Ovary (tissue), 3 donors: Measurements from ENCODE around the gene PLEK.

Experiments
- CTCF ChIP-seq, 3 donors: fragments of 450-650 bp in 2 of 3; fragments of 200-600 bp in 1 of 3; IDR thresholded peaks; one replicate each; pipeline versions ENCODE4 v1.5.1 to v1.8.0; 2016 to 2022; ENCODE audit warnings: antibody characterized with exemption in 3 of 3, mild to moderate bottlenecking in 1 of 3
- EP300 ChIP-seq: sonication (generic); formaldehyde crosslinking; IDR thresholded peaks from one replicate; pipeline ENCODE4 v1.6.1; 2017; ENCODE audit warnings: antibody characterized with exemption
- POLR2A ChIP-seq: fragments of 450-650 bp; IDR thresholded peaks from one replicate; pipeline ENCODE4 v1.6.1; 2017; ENCODE audit warnings: antibody characterized with exemption, mild to moderate bottlenecking, moderate library complexity
- donor health status: DM: no; HTN: no; CAD: no.

GRCh38 chr2:68330691-68331090, 34.4 kb upstream of the PLEK start:
- no peak for TF ChIP-seq CTCF (IDR thresholded peaks at IDR 0.05)
- TF ChIP-seq POLR2A: no peak
- no peak for TF ChIP-seq EP300
